ENCODE data around the gene SEMA3F. TPM values are rescaled to one million over a fixed set of nuclear protein-coding genes. Genes with fewer than 3 reads are reported as not detected.

The SEMA3F gene
- total and polyA plus RNA-seq, 5 donors from 2014 or later = 0.52 TPM; not detected in 4

GRCh38 chr3:50194903-50195500 lies 39.9 kb downstream of the SEMA3F start:
- ATAC-seq (ENCODE audit: low read depth in 2 of 2) = peak; percentile 19 to 24
- Mint-ChIP-seq H3K27me3 (peaks cover 40% of the 10 kb centered on the region), H3K4me3 (peak overlapping the region in 3 of 4 donors; percentile 29 to 92 (median 79)), H3K27ac (peak overlapping the region in 1 of 3 donors; percentile 65), H3K36me3 (no peaks in the 10 kb centered on the region), H3K4me1 (peaks cover 0 to 17% (median 2%) of the 10 kb centered on the region in 4 donors), H3K9me3 (peaks cover 0 to 1% (median 0%) of the 10 kb centered on the region in 7 donors)
- Histone ChIP-seq H3K27me3 (ENCODE audit: control insufficient read depth, insufficient read depth, low read length) (no peaks in the 10 kb centered on the region), H3K27ac (ENCODE audit: insufficient read depth, low read length, poor library complexity, severe bottlenecking) (no peak overlapping the region), H3K36me3 (ENCODE audit: control insufficient read depth, insufficient read depth, low read length) (no peaks in the 10 kb centered on the region), H3K9me3 (ENCODE audit: control insufficient read depth in 2 of 2, low read length in 2 of 2) (no peaks in the 10 kb centered on the region), H3K4me1 (ENCODE audit: control insufficient read depth, insufficient read depth, low read length, poor library complexity, severe bottlenecking) (peaks cover 25% of the 10 kb centered on the region), H3K4me3 (ENCODE audit: low read depth, low read length) (no peak overlapping the region)
- DNase-seq = peak in 1 of 3 donors; percentile 45

- Histone ChIP-seq H3K27me3 (ENCODE audit: control insufficient read depth, insufficient read depth, low read length) (no peaks in the 10 kb centered on the region), H3K9me3 (ENCODE audit: control insufficient read depth in 2 of 2, low read length in 2 of 2) (no peaks in the 10 kb centered on the region), H3K36me3 (ENCODE audit: control insufficient read depth, insufficient read depth, low read length) (no peaks in the 10 kb centered on the region), H3K27ac (ENCODE audit: insufficient read depth, low read length, poor library complexity, severe bottlenecking) (no peak overlapping the region), H3K4me3 (ENCODE audit: low read depth, low read length) (no peak overlapping the region), H3K4me1 (ENCODE audit: control insufficient read depth, insufficient read depth, low read length, poor library complexity, severe bottlenecking) (peaks cover 25% of the 10 kb centered on the region)
- peaks cover 0 to 1% (median 0%) of the 10 kb centered on the region in 7 donors for H3K9me3 Mint-ChIP-seq
- H3K4me3 Mint-ChIP-seq = peak overlapping the region in 1 of 4 donors; percentile 92
- DNase-seq (no peak), ATAC-seq (ENCODE audit: low read depth in 2 of 2) (no peak)
- H3K4me1 Mint-ChIP-seq = peaks cover 0 to 17% (median 2%) of the 10 kb centered on the region in 4 donors
- no peaks in the 10 kb centered on the region for H3K36me3 Mint-ChIP-seq
- no peak overlapping the region for H3K27ac Mint-ChIP-seq
- H3K27me3 Mint-ChIP-seq = peaks cover 44% of the 10 kb centered on the region
These were observed 40.6 kb downstream of the SEMA3F start for GRCh38 chr3:50195501-50196252.

- H3K27me3 ChIP-seq (ENCODE audit: control insufficient read depth, insufficient read depth, low read length) = no peaks in the 10 kb centered on the region
- no peak overlapping the region for H3K4me3 Mint-ChIP-seq
- peaks cover 0 to 17% (median 2%) of the 10 kb centered on the region in 4 donors for H3K4me1 Mint-ChIP-seq
These were observed 41.2 kb downstream of the SEMA3F start for GRCh38 chr3:50196253-50196801.

GRCh38 chr3:50201573-50202315 lies 46.6 kb downstream of the SEMA3F start:
- H3K27ac ChIP-seq (ENCODE audit: insufficient read depth, low read length, poor library complexity, severe bottlenecking) = no peak overlapping the region
- H3K27me3 ChIP-seq (ENCODE audit: control insufficient read depth, insufficient read depth, low read length) = peaks cover 4% of the 10 kb centered on the region
- Mint-ChIP-seq H3K4me3 (no peak overlapping the region), H3K36me3 (no peaks in the 10 kb centered on the region), H3K9me3 (no peaks in the 10 kb centered on the region), H3K27ac (no peak overlapping the region), H3K27me3 (peaks cover 66% of the 10 kb centered on the region), H3K4me1 (peaks cover 0 to 5% (median under 1%) of the 10 kb centered on the region in 4 donors)
- H3K36me3 ChIP-seq (ENCODE audit: control insufficient read depth, insufficient read depth, low read length) = no peaks in the 10 kb centered on the region
- ATAC-seq (ENCODE audit: low read depth in 2 of 2) (no peak), DNase-seq (no peak)
- peaks cover 8% of the 10 kb centered on the region for H3K4me1 ChIP-seq (ENCODE audit: control insufficient read depth, insufficient read depth, low read length, poor library complexity, severe bottlenecking)
- H3K9me3 ChIP-seq (ENCODE audit: control insufficient read depth in 2 of 2, low read length in 2 of 2) = no peaks in the 10 kb centered on the region
- no peak overlapping the region for H3K4me3 ChIP-seq (ENCODE audit: low read depth, low read length)

More at GRCh38 chr3:50196253-50196801, 41.2 kb downstream of the SEMA3F start:
- ATAC-seq (ENCODE audit: low read depth in 2 of 2) (no peak), DNase-seq (no peak)
- no peaks in the 10 kb centered on the region for H3K9me3 ChIP-seq (ENCODE audit: control insufficient read depth in 2 of 2, low read length in 2 of 2)
- no peaks in the 10 kb centered on the region for H3K36me3 ChIP-seq (ENCODE audit: control insufficient read depth, insufficient read depth, low read length)
- Mint-ChIP-seq H3K9me3 (peaks cover 0 to 1% (median 0%) of the 10 kb centered on the region in 7 donors), H3K27ac (no peak overlapping the region), H3K27me3 (peaks cover 50% of the 10 kb centered on the region), H3K36me3 (no peaks in the 10 kb centered on the region)
- peaks cover 25% of the 10 kb centered on the region for H3K4me1 ChIP-seq (ENCODE audit: control insufficient read depth, insufficient read depth, low read length, poor library complexity, severe bottlenecking)
- no peak overlapping the region for H3K27ac ChIP-seq (ENCODE audit: insufficient read depth, low read length, poor library complexity, severe bottlenecking)
- no peak overlapping the region for H3K4me3 ChIP-seq (ENCODE audit: low read depth, low read length)

GRCh38 chr3:50202353-50203112 lies 47.4 kb downstream of the SEMA3F start:
- peaks cover 0 to 5% (median under 1%) of the 10 kb centered on the region in 4 donors for H3K4me1 Mint-ChIP-seq
- Histone ChIP-seq H3K27ac (ENCODE audit: insufficient read depth, low read length, poor library complexity, severe bottlenecking) (no peak overlapping the region), H3K4me1 (ENCODE audit: control insufficient read depth, insufficient read depth, low read length, poor library complexity, severe bottlenecking) (peaks cover 8% of the 10 kb centered on the region), H3K4me3 (ENCODE audit: low read depth, low read length) (no peak overlapping the region), H3K36me3 (ENCODE audit: control insufficient read depth, insufficient read depth, low read length) (no peaks in the 10 kb centered on the region), H3K9me3 (ENCODE audit: control insufficient read depth in 2 of 2, low read length in 2 of 2) (no peaks in the 10 kb centered on the region), H3K27me3 (ENCODE audit: control insufficient read depth, insufficient read depth, low read length) (peaks cover 6% of the 10 kb centered on the region)
- H3K27me3 Mint-ChIP-seq = peaks cover 65% of the 10 kb centered on the region
- H3K4me3 Mint-ChIP-seq = no peak overlapping the region
- DNase-seq (no peak), ATAC-seq (ENCODE audit: low read depth in 2 of 2) (no peak)
- no peak overlapping the region for H3K27ac Mint-ChIP-seq
- no peaks in the 10 kb centered on the region for H3K9me3 Mint-ChIP-seq
- no peaks in the 10 kb centered on the region for H3K36me3 Mint-ChIP-seq

- peaks cover 8% of the 10 kb centered on the region for H3K4me1 ChIP-seq (ENCODE audit: control insufficient read depth, insufficient read depth, low read length, poor library complexity, severe bottlenecking)
- Mint-ChIP-seq H3K9me3 (no peaks in the 10 kb centered on the region), H3K27me3 (peaks cover 68% of the 10 kb centered on the region), H3K36me3 (no peaks in the 10 kb centered on the region), H3K4me3 (no peak overlapping the region), H3K4me1 (peaks cover 0 to 5% (median under 1%) of the 10 kb centered on the region in 4 donors), H3K27ac (no peak overlapping the region)
- no peak for DNase-seq
- no peak overlapping the region for H3K27ac ChIP-seq (ENCODE audit: insufficient read depth, low read length, poor library complexity, severe bottlenecking)
- H3K27me3 ChIP-seq (ENCODE audit: control insufficient read depth, insufficient read depth, low read length) = peaks cover 6% of the 10 kb centered on the region
- no peaks in the 10 kb centered on the region for H3K9me3 ChIP-seq (ENCODE audit: control insufficient read depth in 2 of 2, low read length in 2 of 2)
- no peak overlapping the region for H3K4me3 ChIP-seq (ENCODE audit: low read depth, low read length)
- no peaks in the 10 kb centered on the region for H3K36me3 ChIP-seq (ENCODE audit: control insufficient read depth, insufficient read depth, low read length)
- no peak for ATAC-seq (ENCODE audit: low read depth in 2 of 2)
These were observed 48.1 kb downstream of the SEMA3F start for GRCh38 chr3:50203113-50203808.

Measured in CD4-positive, CD25-positive, alpha-beta regulatory T cell (primary cell).